H9 (cell line): ENCODE data around the gene INTS13. TPM values are rescaled to one million over a fixed set of nuclear protein-coding genes. Genes with fewer than 3 reads are reported as not detected.

Source experiments
- DNase-seq: peaks from one replicate; pipeline ENCODE4 v3.0.0-alpha.2; 2017
- H2AFZ ChIP-seq: one replicate; pipeline ENCODE4 v1.6.1; 2013; ENCODE audit warnings: mild to moderate bottlenecking, low read length, control low read depth, moderate library complexity
- H2AK5ac ChIP-seq: 2 replicates; pipeline ENCODE4 v1.6.1; 2013; ENCODE audit warnings: low read length, control low read depth, mixed read lengths; ENCODE audit not compliant: insufficient read length
- H2BK120ac ChIP-seq: one replicate; pipeline ENCODE4 v1.6.1; 2013; ENCODE audit warnings: low read depth, mild to moderate bottlenecking, low read length, control low read depth, inconsistent platforms; ENCODE audit not compliant: poor library complexity, severe bottlenecking
- H2BK12ac ChIP-seq: 2 replicates; pipeline ENCODE4 v1.6.1; 2013; ENCODE audit warnings: low read length, control low read depth, mixed read lengths, low read depth; ENCODE audit not compliant: insufficient read length
- H2BK15ac ChIP-seq: 2 replicates; pipeline ENCODE4 v1.6.1; 2013; ENCODE audit warnings: low read depth, low read length, control low read depth
- H2BK20ac ChIP-seq: one replicate; pipeline ENCODE4 v1.6.1; 2013; ENCODE audit warnings: low read depth, mild to moderate bottlenecking, low read length, control low read depth, inconsistent platforms; ENCODE audit not compliant: poor library complexity, severe bottlenecking
- H2BK5ac ChIP-seq: 2 replicates; pipeline ENCODE4 v1.6.1; 2013; ENCODE audit warnings: low read length, control low read depth, mixed read lengths; ENCODE audit not compliant: insufficient read length
- H3K14ac ChIP-seq: 2 replicates; pipeline ENCODE4 v1.6.1; 2013; ENCODE audit warnings: low read length, control low read depth; ENCODE audit not compliant: insufficient read depth
- H3K18ac ChIP-seq: 2 replicates; pipeline ENCODE4 v1.6.1; 2013; ENCODE audit warnings: low read depth, mild to moderate bottlenecking, mixed read lengths, low read length, control low read depth; ENCODE audit not compliant: insufficient read length
- H3K23ac ChIP-seq: 2 replicates; pipeline ENCODE4 v1.6.1; 2013; ENCODE audit warnings: low read length, control low read depth, mixed read lengths, low read depth; ENCODE audit not compliant: insufficient read length
- H3K23me2 ChIP-seq: 2 replicates; pipeline ENCODE4 v1.6.1; 2013; ENCODE audit warnings: low read depth, mild to moderate bottlenecking, mixed read lengths, low read length, control low read depth; ENCODE audit not compliant: insufficient read length, poor library complexity, severe bottlenecking
- H3K27ac ChIP-seq: 2 replicates; pipeline ENCODE4 v1.5.1; 2013; ENCODE audit warnings: low read length, control low read depth, mixed read lengths, low read depth; ENCODE audit not compliant: insufficient read length
- H3K27me3 ChIP-seq: 2 replicates; pipeline ENCODE4 v1.6.1; 2013; ENCODE audit warnings: low read length, control low read depth, inconsistent platforms; ENCODE audit not compliant: insufficient read depth
- H3K4ac ChIP-seq: 2 replicates; pipeline ENCODE4 v1.6.1; 2013; ENCODE audit warnings: low read depth, mild to moderate bottlenecking, control low read depth, inconsistent platforms, low read length, moderate library complexity
- H3K4me1 ChIP-seq: 2 replicates; pipeline ENCODE4 v1.6.1; 2013; ENCODE audit warnings: low read length, control low read depth, inconsistent platforms; ENCODE audit not compliant: insufficient read depth
- H3K4me2 ChIP-seq: 2 replicates; pipeline ENCODE4 v1.6.1; 2013; ENCODE audit warnings: low read length, control low read depth, mixed read lengths; ENCODE audit not compliant: insufficient read length, insufficient read depth
- H3K56ac ChIP-seq: 2 replicates; pipeline ENCODE4 v1.6.1; 2013; ENCODE audit warnings: low read depth, mild to moderate bottlenecking, mixed read lengths, low read length, control low read depth; ENCODE audit not compliant: insufficient read length
- H3K79me1 ChIP-seq: 2 replicates; pipeline ENCODE4 v1.6.1; 2013; ENCODE audit warnings: low read depth, mild to moderate bottlenecking, moderate library complexity, low read length, control low read depth, inconsistent platforms; ENCODE audit not compliant: insufficient read depth, poor library complexity, severe bottlenecking
- H3K79me2 ChIP-seq: 2 replicates; pipeline ENCODE4 v1.6.1; 2013; ENCODE audit warnings: low read length, control low read depth, inconsistent platforms; ENCODE audit not compliant: insufficient read depth
- H3K9ac ChIP-seq: 2 replicates; pipeline ENCODE4 v1.6.1; 2013; ENCODE audit warnings: low read length, control low read depth, mixed read lengths; ENCODE audit not compliant: insufficient read length; ENCODE audit errors: extremely low read depth
- H3K9me3 ChIP-seq: one replicate; pipeline ENCODE4 v1.6.1; 2013; ENCODE audit warnings: low read depth, low read length, inconsistent platforms; ENCODE audit not compliant: control insufficient read depth
- H3T11ph ChIP-seq: one replicate; pipeline ENCODE4 v1.6.1; 2013; ENCODE audit warnings: mild to moderate bottlenecking, low read length, control low read depth, inconsistent platforms
- H4K20me1 ChIP-seq: one replicate; pipeline ENCODE4 v1.6.1; 2013; ENCODE audit not compliant: control insufficient read depth, insufficient read length, insufficient read depth
- H4K5ac ChIP-seq: 2 replicates; pipeline ENCODE4 v1.6.1; 2013; ENCODE audit warnings: low read depth, mild to moderate bottlenecking, mixed read lengths, low read length, control low read depth; ENCODE audit not compliant: insufficient read length
- H4K8ac ChIP-seq: replicated peaks from 2 replicates; pipeline ENCODE4 v1.6.1; 2013; ENCODE audit warnings: low read length, control low read depth, mixed read lengths, low read depth; ENCODE audit not compliant: insufficient read length
- H4K91ac ChIP-seq: 2 replicates; pipeline ENCODE4 v1.6.1; 2013; ENCODE audit warnings: low read depth, mild to moderate bottlenecking, moderate library complexity, mixed read lengths, low read length, control low read depth; ENCODE audit not compliant: insufficient read length
- H3K27ac Mint-ChIP-seq, 3 experiments: 2 replicates in 2 of 3; 3 replicates in 1 of 3; pipeline ENCODE4 v1.8.0; 2020 to 2021; ENCODE audit warnings: mixed read lengths in 3 of 3, mild to moderate bottlenecking in 1 of 3, moderate library complexity in 1 of 3
- H3K27me3 Mint-ChIP-seq: 2 replicates; pipeline ENCODE4 v1.8.0; 2021; ENCODE audit warnings: low read depth, mild to moderate bottlenecking, moderate library complexity, mixed read lengths
- H3K36me3 Mint-ChIP-seq, 3 experiments: 2 replicates in 2 of 3; 3 replicates in 1 of 3; pipeline ENCODE4 v1.8.0; 2020 to 2021; ENCODE audit warnings: low read depth in 3 of 3, mixed read lengths in 3 of 3; ENCODE audit not compliant: insufficient read depth in 1 of 3
- H3K4me1 Mint-ChIP-seq, 2 experiments: 2 replicates each; pipeline ENCODE4 v1.8.0; 2020; ENCODE audit warnings: mixed read lengths in 2 of 2
- H3K4me3 Mint-ChIP-seq, 2 experiments: 2 replicates in 1 of 2; 3 replicates in 1 of 2; pipeline ENCODE4 v1.8.0; 2020 to 2021; ENCODE audit warnings: mild to moderate bottlenecking in 2 of 2, mixed read lengths in 2 of 2, moderate library complexity in 1 of 2
- H3K9me3 Mint-ChIP-seq, 2 experiments: 2 replicates in 1 of 2; 3 replicates in 1 of 2; pipeline ENCODE4 v1.8.0; 2020; ENCODE audit warnings: mild to moderate bottlenecking in 2 of 2, mixed read lengths in 2 of 2, moderate library complexity in 1 of 2
- CTCF ChIP-seq: fragments of 200-600 bp; sonication (generic); conservative IDR thresholded peaks from 3 replicates; pipeline ENCODE4 v1.8.0; 2021; ENCODE audit warnings: antibody characterized with exemption, mild to moderate bottlenecking
- WGBS: extraction: QIAGEN DNeasy Blood & Tissue Kit; methylation state at CpG from one replicate; pipeline ENCODE4 v1.1.7; 2013; ENCODE audit warnings: missing lambda C conversion rate, low lambda C conversion rate, mixed read lengths; ENCODE audit not compliant: insufficient read length; ENCODE audit errors: extremely low coverage; 5-methylcytosine and 5-hydroxymethylcytosine counted together
- total RNA-seq: library from RNA; stranded (reverse); gene quantifications from 2 replicates; pipeline ENCODE4 v1.2.1, GENCODE V29; 2021

INTS13 gene
- total RNA-seq, 1 experiment from 2014 or later, result 39.1 TPM

- no peak overlapping the region for H2BK15ac ChIP-seq
- no peaks in the 10 kb centered on the region for H3K9me3 Mint-ChIP-seq
- no peaks in the 10 kb centered on the region for H3K9me3 ChIP-seq
- H4K8ac ChIP-seq, result no peak overlapping the region
- no peak overlapping the region for H2BK5ac ChIP-seq
- H3T11ph ChIP-seq, result no peak overlapping the region
- TF ChIP-seq CTCF, result no peak
- H3K79me2 ChIP-seq, result peaks cover 14% of the 10 kb centered on the region; the same call in 1 of the 2 replicates
- H2BK120ac ChIP-seq, result no peak overlapping the region
- peak overlapping the region; percentile 92 for H3K14ac ChIP-seq
- H3K4me1 Mint-ChIP-seq, result peaks cover 19 to 20% of the 10 kb centered on the region in 2 experiments
- no peak overlapping the region for H4K5ac ChIP-seq
- H3K27me3 Mint-ChIP-seq, result no peaks in the 10 kb centered on the region
- H3K27ac ChIP-seq, result no peak overlapping the region
- H2AFZ ChIP-seq, result no peak overlapping the region
- H3K4me3 Mint-ChIP-seq, result peak overlapping the region; percentile 95 to 98
- H2BK12ac ChIP-seq, result no peak overlapping the region
- peaks cover 3% of the 10 kb centered on the region; the same call in 1 of the 2 replicates for H3K4me1 ChIP-seq
- H3K36me3 Mint-ChIP-seq, result peaks cover 0 to 7% (median 6%) of the 10 kb centered on the region in 3 experiments; a peak in 4 of 7 replicates
- H3K79me1 ChIP-seq, result peaks cover 11% of the 10 kb centered on the region
- H4K20me1 ChIP-seq, result no peaks in the 10 kb centered on the region
- no peaks in the 10 kb centered on the region for H3K27me3 ChIP-seq
- H3K18ac ChIP-seq, result peak overlapping the region; percentile 77
- H2BK20ac ChIP-seq, result no peak overlapping the region
- no peak overlapping the region for H3K23ac ChIP-seq
- no peak overlapping the region for H3K56ac ChIP-seq
- H3K4me2 ChIP-seq, result peak overlapping the region; percentile 65
- no peak overlapping the region for H2AK5ac ChIP-seq
- no peak overlapping the region for H4K91ac ChIP-seq
- peak overlapping the region; percentile 99 to 100 (median 100) for H3K27ac Mint-ChIP-seq
- no peak overlapping the region for H3K4ac ChIP-seq
- H3K23me2 ChIP-seq, result no peaks in the 10 kb centered on the region
- DNase-seq, result no peak
- peak overlapping the region; percentile 95 for H3K9ac ChIP-seq
- WGBS, result no CpG with 5 or more reads among the region's 28 CpGs
These were observed 901 bp upstream of the INTS13 start for GRCh38 chr12:26938701-26939062.
